HG02885 (cell line): ENCODE results near the gene UBE2G2.
A peak's percentile ranks its signal among the peaks of the same experiment; 100 is the strongest.
"Not testable (repeated sequence)": the region's sequence is repeated elsewhere in the genome, so short reads cannot be mapped to it uniquely, and the experiment has no call there.

Source experiments
- ATAC-seq: cut with Tn5 transposase; IDR thresholded peaks from one replicate; pipeline ENCODE4 v1.9.1; 2021; ENCODE audit warnings: mild to moderate bottlenecking; ENCODE audit not compliant: unreplicated experiment, poor library complexity

The UBE2G2 gene

DNA sequence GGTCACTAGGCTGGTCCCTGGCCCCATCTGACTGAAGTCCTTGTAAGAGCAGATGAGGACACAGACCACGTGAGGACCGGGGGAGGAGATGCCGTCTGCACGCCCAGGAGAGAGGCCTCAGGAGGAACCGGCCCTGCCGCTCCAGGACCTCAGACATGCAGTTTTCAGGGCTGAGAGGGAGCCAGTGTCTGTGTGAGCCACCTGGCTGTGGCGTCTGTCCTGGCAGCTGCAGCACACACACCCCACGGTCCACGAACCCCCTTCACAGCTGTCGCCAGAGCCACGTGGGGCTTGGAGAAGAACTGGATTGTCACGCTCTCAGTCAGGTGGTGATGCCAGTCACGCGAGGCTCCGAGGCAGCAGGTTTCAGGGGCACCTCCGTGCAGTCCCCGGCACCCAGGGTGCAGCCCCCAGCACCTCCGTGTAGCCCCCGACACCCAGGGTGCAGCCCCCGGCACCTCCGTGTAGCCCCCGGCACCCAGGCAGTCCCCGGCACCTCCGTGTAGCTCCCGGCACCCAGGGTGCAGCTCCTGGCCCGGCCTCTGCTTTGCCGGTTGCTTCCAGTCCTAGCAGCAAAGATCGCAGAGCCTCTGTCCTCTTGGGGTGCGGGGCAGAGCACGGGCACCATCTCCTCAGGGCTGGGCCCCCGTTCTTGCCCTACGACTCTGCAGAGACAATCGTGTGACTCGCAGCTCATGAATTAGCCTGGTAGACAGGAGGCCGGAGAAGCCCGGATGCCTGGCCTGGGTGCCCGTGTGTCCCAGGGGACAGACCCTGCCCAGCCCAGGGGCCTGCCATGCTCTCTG, 35.2 kb upstream of the UBE2G2 start:
- ATAC-seq, result no peak

DNA sequence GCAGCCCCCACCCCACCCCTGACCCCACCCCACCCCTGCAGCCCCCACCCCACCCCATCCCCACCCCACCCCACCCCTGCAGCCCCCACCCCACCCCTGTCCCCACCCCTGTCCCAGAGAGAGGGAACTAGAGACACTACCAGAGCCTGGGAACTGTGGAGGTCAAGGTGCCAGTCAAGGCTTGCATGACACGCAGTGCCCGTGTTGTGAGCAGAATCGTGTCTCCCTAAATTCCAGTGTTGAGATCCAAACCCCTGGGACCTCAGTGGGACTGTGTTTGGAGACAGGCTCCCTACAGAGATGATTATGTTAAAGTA, 34.7 kb upstream of the UBE2G2 start:
- ATAC-seq, result no peak

DNA sequence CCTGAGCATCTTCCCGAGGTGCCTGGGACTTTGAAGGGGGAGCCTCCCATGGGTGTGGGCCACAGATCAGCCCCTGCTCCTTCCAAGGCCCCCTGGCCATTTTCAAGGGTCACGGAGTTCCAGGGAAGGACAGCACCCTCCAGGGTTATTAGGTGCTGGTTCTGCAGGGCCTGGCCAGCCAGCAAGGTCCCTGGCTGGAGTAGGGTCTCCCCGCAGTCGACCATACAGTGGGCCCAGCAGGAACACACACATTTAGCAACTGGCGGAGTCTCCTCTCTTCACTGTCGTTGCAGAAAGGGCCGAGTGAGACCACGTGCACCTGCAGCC, 34.0 kb upstream of the UBE2G2 start:
- ATAC-seq, result no peak

DNA sequence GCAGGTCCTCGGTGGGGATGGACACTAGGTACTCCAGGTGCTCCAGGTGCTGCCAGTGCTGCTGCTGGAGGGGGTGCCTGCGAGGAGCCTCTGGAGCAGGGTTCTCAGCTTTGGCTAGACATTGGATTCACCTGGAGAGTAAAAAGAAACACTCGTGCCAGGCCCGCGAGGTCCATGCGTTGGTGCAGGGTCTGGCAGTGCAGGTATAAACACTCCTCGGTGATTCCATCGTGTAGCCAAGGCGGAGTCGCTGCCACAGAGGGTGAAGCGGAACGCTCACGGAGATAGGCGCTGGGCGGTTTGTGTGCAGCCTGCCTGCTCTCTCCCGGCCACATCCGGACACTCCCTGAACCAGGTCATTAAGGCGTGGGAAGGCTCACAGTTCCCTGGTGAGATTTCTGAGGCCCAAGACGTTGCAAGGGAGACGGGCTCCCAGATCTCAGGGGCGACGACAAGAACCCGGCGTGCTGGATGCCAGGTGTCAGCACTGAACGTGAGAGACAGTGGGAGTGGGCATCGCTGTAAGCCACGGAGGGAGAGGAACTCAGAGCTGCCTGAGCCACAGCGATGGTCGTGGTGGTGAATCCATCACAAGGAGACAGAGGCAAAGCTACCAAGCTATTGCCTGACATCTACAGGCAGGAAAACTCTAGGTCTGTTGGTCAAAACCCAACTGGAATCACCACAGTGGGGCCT, 33.5 kb upstream of the UBE2G2 start:
- ATAC-seq, result no peak

DNA sequence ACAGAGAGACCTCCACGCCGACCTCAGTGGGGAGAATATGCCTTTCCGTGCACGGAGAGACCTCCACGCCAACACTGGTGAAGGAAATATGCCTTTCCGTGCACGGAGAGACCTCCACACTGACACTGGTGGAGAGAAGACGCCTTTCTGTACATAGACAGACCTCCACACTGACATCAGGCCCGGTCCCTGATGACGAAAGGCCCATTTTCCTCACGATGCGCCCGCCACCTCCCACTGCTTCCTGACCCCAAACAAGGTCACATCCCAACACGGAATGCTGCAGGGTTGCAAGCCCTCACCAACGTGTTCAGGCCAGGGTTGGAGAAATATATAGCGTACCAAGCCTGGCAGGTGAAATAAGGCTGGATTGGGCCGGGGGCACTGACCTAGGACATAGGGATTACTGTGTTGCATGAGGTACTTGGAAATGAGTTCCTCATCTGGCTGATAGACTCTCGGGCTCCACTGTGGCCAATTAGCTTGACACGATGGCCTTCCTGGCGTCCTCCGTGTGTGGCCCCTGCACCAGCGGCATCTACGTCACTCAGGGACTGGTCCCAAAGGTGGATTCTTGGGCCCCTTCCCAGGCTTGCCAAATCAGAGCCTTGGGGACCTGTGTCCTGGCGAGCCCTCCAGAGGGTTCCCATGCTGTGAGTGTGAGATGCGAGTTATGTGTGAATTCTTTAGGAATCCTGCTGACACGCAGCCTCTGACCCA, 32.8 kb upstream of the UBE2G2 start:
- no peak for ATAC-seq

DNA sequence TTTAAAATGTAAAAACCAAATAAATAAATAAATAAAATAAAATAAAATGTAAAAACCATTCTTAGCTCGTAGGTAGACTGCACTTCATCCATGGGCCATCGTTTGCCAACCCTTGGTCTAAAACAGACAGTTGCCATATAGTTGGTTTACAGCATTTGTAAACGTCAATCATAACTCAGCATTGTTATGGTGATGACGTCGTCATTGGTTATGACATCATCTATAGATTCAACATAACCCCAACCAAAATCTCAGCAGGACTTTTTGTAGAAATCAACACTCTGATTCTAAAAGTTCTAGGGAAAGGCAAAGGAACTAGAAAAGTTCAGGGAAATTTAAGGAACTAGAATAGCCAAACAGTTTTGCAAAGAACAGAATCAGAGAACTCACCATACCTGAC, 32.0 kb upstream of the UBE2G2 start:
- ATAC-seq, result no peak

DNA sequence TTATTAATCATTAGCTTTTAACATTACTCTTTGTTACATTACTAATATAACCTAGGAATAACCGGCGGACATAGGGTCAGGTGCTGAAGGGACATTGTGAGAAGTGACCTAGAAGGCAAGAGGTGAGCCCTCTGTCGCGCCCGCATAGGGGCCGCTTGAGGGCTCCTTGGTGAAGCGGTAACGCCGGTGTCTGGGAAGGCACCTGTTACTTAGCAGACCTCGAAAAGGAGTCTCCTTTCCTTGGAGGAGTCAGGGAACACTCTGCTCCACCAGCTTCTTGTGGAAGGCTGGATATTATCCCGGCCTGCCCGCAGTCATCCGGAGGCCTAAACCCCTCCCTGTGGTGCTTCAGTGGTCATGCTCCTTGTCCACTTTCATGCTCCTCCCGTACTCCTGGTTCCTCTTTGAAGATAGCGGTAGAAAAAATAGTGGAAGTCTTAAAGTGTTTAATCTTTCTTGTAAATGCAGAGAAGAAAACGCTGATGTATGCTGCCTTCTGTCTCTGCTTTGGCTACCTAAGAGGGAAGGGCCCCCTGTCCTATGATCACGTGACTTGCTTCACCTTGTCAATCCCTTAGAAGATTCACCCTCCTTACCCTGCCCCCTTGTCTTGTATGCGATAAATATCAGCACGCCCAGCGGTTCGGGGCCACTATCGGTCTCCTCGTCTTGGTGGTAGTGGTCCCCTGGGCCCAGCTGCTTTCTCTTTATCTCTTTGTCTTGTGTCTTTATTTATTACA, 31.1 kb upstream of the UBE2G2 start:
- not testable (repeated sequence) for ATAC-seq

DNA sequence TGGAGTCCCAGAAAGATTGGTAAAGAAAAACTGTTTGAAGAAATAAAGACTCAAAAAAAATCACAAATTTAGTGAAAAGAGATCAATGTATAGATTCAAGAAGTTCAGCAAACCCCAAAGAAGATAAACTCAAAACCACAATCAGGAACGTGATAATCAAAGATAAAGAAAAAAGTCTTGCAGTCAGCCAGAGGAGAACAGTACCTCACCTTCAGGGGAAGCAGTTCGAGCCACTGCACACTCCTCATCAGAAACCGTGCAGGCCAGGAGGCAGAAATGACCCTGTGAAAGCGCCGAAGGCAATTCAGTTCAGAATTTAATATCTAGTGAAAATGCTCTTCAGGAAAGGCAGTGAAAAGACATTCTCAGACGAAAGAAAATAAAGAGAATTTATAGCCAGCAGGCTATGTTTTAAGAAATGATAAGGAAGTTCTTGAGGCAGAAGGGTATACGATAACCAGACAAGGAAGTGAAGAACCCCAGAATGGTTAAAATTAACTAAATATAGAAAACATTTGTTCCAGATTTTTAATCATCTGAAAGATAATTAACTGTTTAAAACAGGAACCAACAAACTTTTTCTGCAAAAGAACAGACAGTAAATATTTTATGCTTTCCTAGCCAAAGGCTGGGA, 29.7 kb upstream of the UBE2G2 start:
- no peak for ATAC-seq

DNA sequence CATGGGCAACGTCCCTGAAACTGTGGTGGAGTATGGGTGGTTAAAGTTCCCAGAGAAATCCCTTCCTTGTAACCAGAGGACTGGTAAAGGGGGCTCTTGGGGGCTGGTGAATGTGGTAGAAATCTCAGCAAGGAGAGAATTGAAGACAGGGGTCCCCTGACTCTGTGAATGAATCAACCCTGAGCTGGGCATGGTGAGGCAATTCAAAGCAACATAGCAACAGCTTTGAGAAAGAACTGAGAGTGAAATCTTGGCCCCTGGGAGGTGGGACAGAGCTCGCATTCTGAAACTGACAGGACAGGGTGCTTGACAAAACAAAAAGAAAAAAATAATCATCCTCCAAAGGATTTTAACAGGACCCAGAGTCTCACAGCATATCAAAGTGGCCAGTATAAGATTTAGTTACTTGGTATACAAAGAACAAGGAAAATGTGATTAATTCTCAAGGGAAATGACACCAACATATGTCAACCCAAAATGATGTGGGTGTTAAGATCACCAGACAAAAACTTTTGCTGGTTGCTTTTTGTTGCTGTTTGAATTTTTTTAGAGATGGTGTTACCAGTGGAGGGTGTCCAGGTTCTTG, 28.0 kb upstream of the UBE2G2 start:
- ATAC-seq, result no peak

DNA sequence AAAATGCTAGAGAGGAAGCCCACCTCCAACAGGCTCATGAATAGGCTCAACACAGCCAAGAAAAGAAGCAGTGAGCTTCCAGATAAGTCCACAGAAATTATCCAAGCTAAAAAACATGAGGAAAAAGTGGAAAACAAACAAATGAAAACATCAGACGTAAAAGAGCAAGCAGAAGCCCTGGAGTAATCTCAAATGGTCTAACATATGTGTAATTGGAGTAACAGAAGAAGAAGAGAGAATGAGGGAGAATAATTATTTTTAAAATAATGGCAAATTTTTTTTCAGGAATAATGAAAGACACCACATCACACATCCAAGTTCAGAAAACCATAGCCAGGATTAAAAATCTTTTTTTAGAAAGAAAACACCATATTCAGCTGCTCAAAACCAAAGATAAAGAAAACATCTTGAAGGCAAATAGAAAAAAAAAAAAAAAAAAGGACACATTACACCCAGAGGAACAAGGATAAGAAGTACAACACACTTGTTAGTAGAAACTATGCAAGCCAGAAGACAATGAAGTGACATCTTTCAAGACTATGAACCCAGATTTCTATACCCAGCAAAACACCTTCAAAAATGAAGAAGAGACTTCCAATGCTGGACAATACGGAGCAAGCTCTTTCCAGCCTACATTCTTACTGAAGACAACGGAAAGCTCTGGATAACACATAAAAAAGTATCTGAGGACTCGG, 26.9 kb upstream of the UBE2G2 start:
- ATAC-seq, result no peak

DNA sequence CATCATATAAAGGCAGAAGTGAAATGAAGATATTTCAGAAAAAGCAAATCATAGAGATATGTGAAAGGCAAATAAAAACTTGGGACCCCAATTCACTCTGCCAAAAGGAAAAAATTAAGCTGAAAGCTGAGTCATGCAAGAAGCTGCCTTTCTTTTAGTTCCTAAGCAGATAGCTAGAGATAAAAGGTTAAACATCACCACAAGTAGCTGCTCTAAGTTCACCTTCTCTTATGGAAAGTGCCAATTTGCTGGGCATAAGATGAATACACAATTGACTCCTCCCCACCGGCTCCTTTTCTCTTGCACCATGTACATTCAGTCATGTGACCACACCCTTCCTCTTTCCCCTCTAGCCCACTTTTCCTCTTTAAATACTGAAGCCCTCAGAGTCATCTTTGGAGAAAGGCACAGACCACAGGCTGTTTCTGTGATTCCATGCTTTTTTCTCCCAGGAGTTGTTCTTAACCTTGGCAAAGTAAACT, 21.6 kb upstream of the UBE2G2 start:
- ATAC-seq, result no peak

DNA sequence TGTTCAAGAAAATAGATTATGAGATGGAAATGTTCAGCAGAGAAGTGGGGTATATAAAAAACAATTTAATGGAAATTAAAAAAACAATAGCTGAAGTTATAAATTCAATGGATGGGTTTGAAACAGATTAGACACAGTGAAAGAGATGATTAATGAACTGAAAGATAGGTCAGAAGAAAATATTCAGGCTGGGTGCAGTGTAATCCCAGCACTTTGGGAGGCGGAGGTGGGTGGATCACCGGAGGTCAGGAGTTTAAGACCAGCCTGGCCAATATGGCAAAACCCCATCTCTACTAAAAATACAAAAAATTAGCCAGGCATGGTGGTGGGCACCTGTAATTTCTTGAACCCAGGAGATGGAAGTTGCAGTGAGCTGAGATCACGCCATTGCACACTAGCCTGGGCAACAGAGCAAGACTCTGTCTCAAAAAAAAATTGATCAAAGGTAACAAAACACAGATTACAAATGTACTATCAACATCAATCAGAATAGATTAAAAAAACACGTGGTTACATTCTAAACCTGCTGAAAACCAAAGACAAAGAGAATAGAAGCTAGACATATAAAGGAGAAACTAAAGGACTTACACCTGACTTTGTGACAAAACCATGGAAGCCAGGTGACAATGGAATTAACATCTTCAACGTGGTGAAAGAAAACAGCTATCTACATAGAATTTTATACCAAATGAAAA, 21.0 kb upstream of the UBE2G2 start:
- ATAC-seq, result no peak

DNA sequence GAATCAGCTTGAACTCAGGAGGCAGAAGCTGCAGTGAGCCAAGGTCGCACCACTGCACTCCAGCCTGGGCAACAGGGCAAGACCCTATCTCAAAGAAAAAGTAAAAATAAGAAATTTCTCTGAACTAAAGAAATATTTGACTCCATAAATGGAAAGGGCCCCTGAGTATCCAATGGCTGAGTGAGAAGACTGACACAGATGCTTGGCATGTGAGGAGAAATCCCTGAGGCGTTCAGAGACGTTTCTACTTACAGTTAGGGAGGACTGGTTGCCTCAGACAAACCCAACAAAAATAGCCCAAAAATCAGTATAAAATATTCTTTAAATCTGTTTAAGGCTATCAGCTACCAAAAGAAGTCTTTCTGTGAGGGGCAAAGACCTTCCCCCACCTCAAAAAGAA, 19.2 kb upstream of the UBE2G2 start:
- no peak for ATAC-seq

DNA sequence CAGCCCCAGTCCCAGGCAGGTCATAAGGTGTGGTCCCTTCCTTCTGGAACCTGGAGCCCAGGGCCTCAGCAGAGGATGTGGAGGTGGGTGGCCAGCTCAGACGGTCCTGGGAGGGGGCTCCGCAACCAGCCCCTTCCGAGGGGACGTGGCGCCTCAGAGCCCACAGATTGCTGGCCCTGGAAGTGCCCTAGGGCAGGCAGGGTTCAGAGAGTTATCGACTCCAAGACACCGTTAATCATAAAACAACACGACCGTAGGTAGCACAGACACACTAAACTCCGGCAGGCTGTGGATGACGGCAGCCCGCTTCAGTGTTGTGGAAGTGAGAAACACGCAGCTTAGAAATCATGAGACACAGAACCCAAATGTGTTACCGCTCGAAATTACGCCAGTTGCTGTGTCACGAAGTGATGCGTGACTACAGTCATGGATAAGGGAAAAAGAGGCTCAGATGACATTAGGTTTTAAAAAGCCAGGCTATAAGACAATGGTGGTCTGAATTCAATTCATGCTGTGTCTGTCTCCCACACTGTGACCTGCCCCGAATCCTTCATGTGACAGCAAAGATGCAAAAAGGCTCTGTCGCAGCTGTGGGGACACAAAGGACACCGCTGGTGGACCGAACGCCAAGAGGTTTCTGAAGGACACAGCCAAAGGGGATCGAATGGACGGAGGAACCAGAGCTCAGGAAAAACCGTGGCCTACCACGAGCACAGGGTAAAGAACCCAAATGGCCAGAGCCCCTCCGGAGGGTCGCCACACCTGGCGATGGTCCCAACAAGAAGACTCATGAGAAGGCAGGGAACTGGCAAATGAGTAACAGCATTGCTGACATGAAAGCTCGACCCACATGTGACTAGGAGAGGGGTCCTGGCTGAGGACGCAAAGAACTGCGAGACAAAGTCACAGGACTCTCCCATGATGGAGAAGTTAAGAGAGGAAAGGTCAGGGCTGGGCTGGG, 17.9 kb upstream of the UBE2G2 start:
- ATAC-seq, result no peak

DNA sequence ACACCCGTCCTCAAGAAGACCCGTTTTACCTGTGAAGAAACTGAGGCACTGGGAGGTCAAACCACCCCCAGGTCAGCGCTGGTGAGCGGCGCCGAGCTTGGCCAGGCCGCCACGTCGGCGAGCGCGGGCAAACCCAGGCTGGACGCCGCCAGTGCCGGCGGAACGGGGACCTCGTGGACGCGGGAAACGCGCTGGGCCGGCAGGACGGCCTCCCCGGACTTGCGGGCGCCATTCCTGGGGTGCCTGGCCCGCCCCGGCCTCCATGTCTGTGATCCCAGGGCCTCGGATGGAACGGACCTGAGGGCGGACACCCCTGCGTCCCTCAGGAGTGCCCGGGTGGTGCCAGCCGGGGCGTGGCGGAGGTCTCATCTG, 17.0 kb upstream of the UBE2G2 start:
- no peak for ATAC-seq

DNA sequence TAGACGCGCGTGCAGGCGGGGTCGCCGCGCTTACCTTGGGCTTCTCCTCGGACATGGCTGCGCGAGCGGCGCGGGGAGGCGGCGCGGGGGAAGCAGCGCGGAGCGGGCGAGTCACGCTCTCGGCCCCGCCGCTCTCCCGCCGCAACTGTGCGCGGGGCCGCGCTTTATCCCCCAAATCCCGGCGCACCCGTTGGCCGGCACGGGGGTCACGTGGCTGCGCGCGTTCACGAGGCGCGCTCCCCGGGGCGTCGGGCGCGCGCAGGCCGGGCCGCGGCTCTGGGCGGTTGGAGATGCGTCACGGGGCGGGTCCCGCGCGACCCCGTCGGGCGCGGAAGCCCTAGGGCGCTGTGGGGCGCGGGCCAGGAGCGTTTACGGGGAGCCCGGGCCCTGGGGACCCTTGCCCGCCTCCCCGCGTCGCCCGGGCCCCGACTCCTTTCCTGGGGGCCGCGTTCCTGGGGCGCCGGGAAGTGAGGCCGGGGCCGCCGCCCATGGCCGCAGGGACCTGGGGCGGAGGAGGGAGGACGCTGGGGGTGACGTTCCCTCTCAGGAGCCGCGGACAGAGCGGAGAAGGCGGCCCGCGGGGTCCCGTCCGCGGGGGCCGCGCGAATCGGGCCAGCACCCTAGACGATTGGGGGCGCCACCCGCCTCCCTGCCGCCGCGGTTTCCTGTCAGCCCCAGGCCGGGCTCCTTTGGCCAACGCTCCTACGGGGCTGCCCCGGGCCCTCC, 16.5 kb upstream of the UBE2G2 start, which contains the start of gene SUMO3:
Gene SUMO3 (minus strand): TSS at position 149 of the 726 bp plus-strand sequence. CDS start 94 bp downstream, at position 55.
- ATAC-seq, result peak; percentile 78

DNA sequence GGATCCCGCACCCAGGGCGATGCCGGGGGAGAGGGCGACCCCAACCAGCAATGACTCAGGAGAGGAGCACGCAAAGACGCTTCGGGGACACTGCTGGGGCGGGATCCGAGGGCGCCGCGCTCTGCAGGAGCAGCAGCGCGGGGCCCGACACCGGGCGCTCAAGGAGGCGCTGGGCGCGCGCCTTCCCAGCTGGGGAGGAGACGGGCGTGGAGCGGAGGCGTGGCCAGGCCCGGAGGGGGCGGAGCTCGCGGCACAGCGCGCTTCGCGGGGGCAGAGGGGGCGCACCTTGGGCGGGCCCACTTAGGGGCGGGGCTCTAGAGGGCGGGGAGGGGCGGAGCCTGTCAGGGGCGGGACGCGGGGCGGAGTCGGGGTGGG, 15.9 kb upstream of the UBE2G2 start:
- peak; percentile 77 for ATAC-seq
